ENCODE data around the gene KIAA1755.

The KIAA1755 gene

DNA sequence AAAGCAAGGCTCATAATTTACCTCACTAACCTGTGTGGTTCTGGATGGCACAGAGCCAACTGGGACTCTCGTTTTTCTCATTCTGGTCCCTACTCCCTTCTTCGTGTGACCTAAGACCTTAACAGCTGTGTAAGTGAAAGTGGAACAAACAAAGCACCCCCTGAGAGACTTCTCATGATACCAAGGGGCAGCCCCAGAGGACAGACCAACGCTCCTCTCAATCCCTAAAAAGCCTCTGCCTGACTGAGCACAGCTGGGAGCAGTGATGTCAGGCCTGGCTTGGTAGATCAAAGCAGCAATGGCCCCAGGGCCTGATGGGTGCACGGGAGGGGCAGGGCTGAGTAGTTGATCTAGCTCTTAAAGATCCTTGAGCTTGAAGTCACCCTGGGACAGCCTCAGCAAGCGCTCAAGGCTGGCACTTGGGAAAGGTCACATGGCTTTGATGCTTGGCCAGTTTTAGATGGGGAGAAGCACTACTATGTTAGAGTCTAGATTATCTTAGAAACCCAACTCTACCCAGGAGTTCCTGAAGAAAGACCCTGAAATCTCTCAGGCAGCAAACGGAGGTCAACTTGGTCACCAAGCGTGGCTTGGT is 79.2 kb downstream of the KIAA1755 start:
- DNase-seq (ENCODE audit: low read depth) = no peak
- no peak overlapping the region for H3K4me3 ChIP-seq (ENCODE audit: low read length)
- TF ChIP-seq CTCF (conservative IDR thresholded peaks at IDR 0.05; ENCODE audit: low read depth, low read length) = no peak

- no peak for DNase-seq (ENCODE audit: low read depth)
- TF ChIP-seq CTCF (conservative IDR thresholded peaks at IDR 0.05; ENCODE audit: low read depth, low read length) = no peak
Observed at GRCh38 chr20:38180781-38181180, 79.8 kb downstream of the KIAA1755 start.

DNA sequence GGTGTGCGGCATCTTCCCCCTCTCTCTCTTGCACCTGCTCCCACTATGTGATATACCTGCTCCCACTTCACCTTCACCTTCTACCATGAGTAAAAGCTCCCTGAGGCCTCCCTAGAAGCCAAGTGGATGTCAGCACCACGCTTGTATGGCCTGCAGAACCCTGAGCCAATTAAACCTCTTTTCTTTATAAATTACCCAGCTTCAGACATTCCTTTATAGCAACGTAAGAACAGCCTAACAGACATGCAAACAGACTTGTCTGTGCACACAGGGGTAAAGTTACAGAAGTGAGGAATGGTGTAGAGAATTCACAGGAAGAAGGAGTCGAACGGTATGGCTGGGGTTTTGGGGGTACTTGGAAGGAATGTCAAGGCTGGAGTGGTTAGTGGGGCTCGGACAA is 80.7 kb downstream of the KIAA1755 start:
- DNase-seq (ENCODE audit: low read depth) = no peak
- H3K4me3 ChIP-seq (ENCODE audit: low read length) = no peak overlapping the region
- TF ChIP-seq CTCF (conservative IDR thresholded peaks at IDR 0.05; ENCODE audit: low read depth, low read length) = no peak

More at GRCh38 chr20:38180781-38181180, 79.8 kb downstream of the KIAA1755 start:
- no peak overlapping the region for H3K4me3 ChIP-seq (ENCODE audit: low read length)

GRCh38 chr20:38178581-38178980 is 82.0 kb downstream of the KIAA1755 start:
- TF ChIP-seq CTCF (conservative IDR thresholded peaks at IDR 0.05; ENCODE audit: low read depth, low read length) = no peak
- no peak for DNase-seq (ENCODE audit: low read depth)
- no peak overlapping the region for H3K4me3 ChIP-seq (ENCODE audit: low read length)

DNA sequence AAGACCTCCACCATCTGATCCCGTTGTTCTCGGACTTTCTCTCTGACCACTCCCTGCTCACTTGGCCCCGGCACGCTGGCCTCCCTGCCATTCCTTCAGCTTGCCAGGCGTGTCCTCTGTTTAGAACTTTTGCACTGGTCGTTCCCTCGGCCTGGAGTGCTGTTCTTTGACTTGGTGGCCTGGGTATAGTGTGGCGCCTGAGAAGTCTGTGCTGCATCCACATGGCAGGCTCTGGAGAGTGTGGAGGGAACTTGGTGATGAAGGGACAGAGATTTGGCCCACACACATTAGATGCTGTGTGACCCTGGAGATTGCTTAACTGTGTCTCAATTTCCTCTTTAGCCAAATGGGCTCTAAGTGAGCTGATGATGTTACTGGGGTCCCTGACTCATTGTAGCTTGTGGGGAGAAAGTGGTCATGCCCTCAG is 82.5 kb downstream of the KIAA1755 start:
- no peak for DNase-seq (ENCODE audit: low read depth)
- TF ChIP-seq CTCF (conservative IDR thresholded peaks at IDR 0.05; ENCODE audit: low read depth, low read length) = no peak
- no peak overlapping the region for H3K4me3 ChIP-seq (ENCODE audit: low read length)

- no peak for DNase-seq (ENCODE audit: low read depth)
- H3K4me3 ChIP-seq (ENCODE audit: low read length) = no peak overlapping the region
- no peak for TF ChIP-seq CTCF (conservative IDR thresholded peaks at IDR 0.05; ENCODE audit: low read depth, low read length)
Observed at GRCh38 chr20:38177201-38177600, 83.3 kb downstream of the KIAA1755 start.

Measured in retinal pigment epithelial cell (primary cell).